GM12878 (cell line): ENCODE data around the gene PCSK9. TPM values are rescaled to one million over a fixed set of nuclear protein-coding genes. Genes with fewer than 3 reads are reported as not detected.

Source experiments
- ATAC-seq: fragments of 200-7000 bp; cut with Tn5 transposase; 3 replicates; pipeline ENCODE4 v1.9.1; 2020; ENCODE audit warnings: mild to moderate bottlenecking, moderate library complexity
- BruUV-seq: library from RNA; stranded (reverse); fragments of 400-500 nt; replicated peaks from 2 replicates; lab custom pipeline; 2021; lab: Mats Ljungman, UMichigan
- CTCF ChIA-PET: fragments of 300-600 bp; sonication (Branson Sonifier 250); formaldehyde crosslinking; extraction: SDS; loops from one replicate; lab custom pipeline; 2021; ENCODE audit warnings: inconsistent platforms; lab: Yijun Ruan, JAX
- POLR2A ChIA-PET: fragments of 350-600 bp; formaldehyde crosslinking; extraction: SDS; loops from one replicate; lab custom pipeline; 2021; ENCODE audit warnings: inconsistent platforms; lab: Charles Lee
- RAD21 ChIA-PET: fragments of 300-600 bp; sonication (Branson Sonifier 250); formaldehyde crosslinking; loops from one replicate; lab custom pipeline; 2023; ENCODE audit warnings: antibody characterized with exemption; ENCODE audit not compliant: unreplicated experiment; lab: Charles Lee
- SMC1A ChIA-PET: fragments of 300-600 bp; sonication (Branson Sonifier 250); formaldehyde crosslinking; loops from one replicate; lab custom pipeline; 2023; ENCODE audit not compliant: unreplicated experiment, uncharacterized antibody; lab: Charles Lee
- DNase-seq: peaks from one replicate; pipeline ENCODE4 v3.0.0-alpha.2; 2011; ENCODE audit warnings: low read depth, low spot score
- FAIRE-seq: peaks from 3 replicates; lab custom pipeline; 2011; peaks lifted over from hg19 to GRCh38; lab: Jason Lieb, UNC
- H2AFZ ChIP-seq: 2 replicates; pipeline ENCODE4 v1.6.0; 2011; ENCODE audit warnings: low read depth, low read length, control low read depth; ENCODE audit not compliant: control insufficient read depth
- H3K27ac ChIP-seq: 2 replicates; pipeline ENCODE4 v1.5.1; 2011; ENCODE audit warnings: control low read depth; ENCODE audit not compliant: control insufficient read depth, insufficient read depth
- H3K27me3 ChIP-seq, 2 experiments: replicated peaks in 1 of 2; 2 replicates each; pipeline versions ENCODE4 v1.6.0 to v1.6.1; 2011; ENCODE audit warnings: low read length in 1 of 2; ENCODE audit not compliant: control insufficient read depth in 2 of 2, insufficient read depth in 2 of 2
- H3K36me3 ChIP-seq, 2 experiments: 2 replicates each; pipeline ENCODE4 v1.5.1; 2011; ENCODE audit warnings: low read length in 1 of 2; ENCODE audit not compliant: control insufficient read depth in 2 of 2, insufficient read depth in 2 of 2
- H3K4me1 ChIP-seq: 2 replicates; pipeline ENCODE4 v1.6.1; 2011; ENCODE audit warnings: mild to moderate bottlenecking, low read length, moderate library complexity, mixed read lengths; ENCODE audit not compliant: control insufficient read depth, insufficient read depth
- H3K4me2 ChIP-seq: 2 replicates; pipeline ENCODE4 v1.6.0; 2011; ENCODE audit warnings: control low read depth; ENCODE audit not compliant: control insufficient read depth, insufficient read depth
- H3K4me3 ChIP-seq: fragments of 200-600 bp; sonication (generic); 2 replicates; pipeline ENCODE4 v1.5.1; 2016
- H3K79me2 ChIP-seq: 2 replicates; pipeline ENCODE4 v1.6.0; 2011; ENCODE audit warnings: low read length; ENCODE audit not compliant: control insufficient read depth, insufficient read depth
- H3K9ac ChIP-seq: 2 replicates; pipeline ENCODE4 v1.8.0; 2011; ENCODE audit warnings: low read length, control low read depth, mixed read lengths; ENCODE audit not compliant: control insufficient read depth, insufficient read depth
- H3K9me3 ChIP-seq: replicated peaks from 3 replicates; pipeline ENCODE4 v1.5.1; 2011; ENCODE audit warnings: mild to moderate bottlenecking, low read length; ENCODE audit not compliant: control insufficient read depth, insufficient read depth
- H4K20me1 ChIP-seq: 2 replicates; pipeline ENCODE4 v1.6.0; 2011; ENCODE audit not compliant: control insufficient read depth, insufficient read depth
- BACH1 ChIP-seq: fragments of 450-650 bp; IDR thresholded peaks from 2 replicates; pipeline ENCODE4 v1.6.1; 2017; ENCODE audit warnings: mild to moderate bottlenecking, borderline replicate concordance
- CBFB ChIP-seq: IDR thresholded peaks from 2 replicates; pipeline ENCODE4 v1.6.1; 2016; ENCODE audit warnings: antibody characterized with exemption, low read depth
- NR2C1 ChIP-seq: fragments of 450-650 bp; IDR thresholded peaks from 2 replicates; pipeline ENCODE4 v1.6.1; 2017; ENCODE audit warnings: antibody characterized with exemption, mild to moderate bottlenecking, moderate library complexity
- PKNOX1 ChIP-seq: fragments of 450-650 bp; IDR thresholded peaks from 2 replicates; pipeline ENCODE4 v1.6.1; 2016; ENCODE audit warnings: mild to moderate bottlenecking
- POLR2AphosphoS5 ChIP-seq: IDR thresholded peaks from 2 replicates; pipeline ENCODE4 v1.6.1; 2011; ENCODE audit warnings: mild to moderate bottlenecking, low read length, inconsistent platforms
- RB1 ChIP-seq: fragments of 450-650 bp; formaldehyde crosslinking; IDR thresholded peaks from 2 replicates; pipeline ENCODE4 v1.6.1; 2017; ENCODE audit warnings: mild to moderate bottlenecking, borderline replicate concordance
- RELA ChIP-seq: fragments of 450-650 bp; IDR thresholded peaks from 2 replicates; pipeline ENCODE4 v1.8.0; 2014; ENCODE audit warnings: borderline replicate concordance; ENCODE audit not compliant: partially characterized antibody
- SRF ChIP-seq, 2 experiments: IDR thresholded peaks; 2 replicates each; pipeline ENCODE4 v1.6.1; 2011; ENCODE audit warnings: low read depth in 2 of 2, low read length in 2 of 2, mild to moderate bottlenecking in 1 of 2, moderate library complexity in 1 of 2
- ZNF384 ChIP-seq: IDR thresholded peaks from 2 replicates; pipeline ENCODE4 v1.6.1; 2012; ENCODE audit warnings: low read depth, mild to moderate bottlenecking, low read length, improper control_type of control experiment, borderline replicate concordance
- WGBS: methylation state at CpG from one replicate; pipeline ENCODE4 v1.1.6; 2016; ENCODE audit warnings: low lambda C conversion rate; ENCODE audit not compliant: insufficient replicate concordance, insufficient coverage; ENCODE audit errors: missing lambda C conversion rate; 5-methylcytosine and 5-hydroxymethylcytosine counted together
- in situ Hi-C: fragments of 300-500 bp; cut with MboI; formaldehyde crosslinking; loops from 9 replicates; pipeline ENCODE4 v1.14.3; 2018; ENCODE audit warnings: mixed read lengths
- intact Hi-C: fragments of 100-400 bp; cut with micrococcal nuclease; formaldehyde crosslinking; loops from one replicate; pipeline ENCODE4 v1.14.2; 2022; ENCODE audit not compliant: unreplicated experiment
- polyA plus RNA-seq, 11 experiments: library from polyadenylated mRNA; depleted of rRNA in 4 of 11; unstranded in 6 of 11; stranded (reverse) in 5 of 11; fragments of >200 nt; fragmentation: Nextera tagmentation in 4 of 11; fragmentation: Illumina TruSeq in 1 of 11; extraction: Ambion mirVana in 4 of 11; extraction: Trizol in 1 of 11; gene quantifications; 1 replicate in 1 of 11; 2 replicates in 10 of 11; pipeline versions ENCODE4 v1.2.1 to v1.2.3, GENCODE V29; 2011 to 2016; ENCODE audit warnings: inconsistent platforms in 2 of 11, missing spikeins in 2 of 11, low read depth in 1 of 11
- total RNA-seq, 4 experiments: library from RNA; depleted of rRNA in 3 of 4; stranded (reverse); fragments of >200 nt in 3 of 4; fragmentation: Illumina TruSeq in 1 of 4; extraction: Trizol in 1 of 4; gene quantifications; 2 replicates each; pipeline versions ENCODE4 v1.2.1 to v1.2.3, GENCODE V29; 2013 to 2021
- TF ChIP-seq, protein P1 (sequence below): IDR thresholded peaks from 2 replicates; pipeline ENCODE4 v1.6.1; 2012; ENCODE audit warnings: mild to moderate bottlenecking, low read depth, low read length

Gene PCSK9
- total and polyA plus RNA-seq, 10 of the 15 experiments (the other 5 are each of a cell fraction or from before 2014, with no cell fraction given) = 0.03 to 0.15 TPM; not detected in 8

DNA sequence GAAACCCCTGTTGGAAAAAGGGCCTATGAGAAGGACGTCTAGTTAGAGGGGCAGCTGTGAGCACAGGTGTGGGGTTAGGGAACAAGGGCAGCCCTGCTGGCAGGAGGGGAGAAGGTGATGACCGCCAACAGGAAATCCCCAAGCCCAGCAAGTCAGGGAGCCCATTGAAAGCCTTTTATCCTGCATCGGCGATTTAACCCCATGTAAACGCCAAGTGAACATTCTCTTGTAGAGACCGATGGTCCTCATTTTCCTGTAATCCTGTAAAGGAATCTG, 41.7 kb upstream of the PCSK9 start:
- intact Hi-C loops (no loop called here), in situ Hi-C loops (loop anchor here (5.0 kb wide), 1 partner anchor 45 kb away; no protein-coding TSS in a partner anchor)
- H3K4me3 ChIP-seq = no peak overlapping the region
- H3K9me3 ChIP-seq = no peaks in the 10 kb centered on the region
- peaks cover 3% of the 10 kb centered on the region; the same call in 1 of the 2 replicates for H3K4me1 ChIP-seq
- 49% methylated on average over 6 of the region's 6 CpGs for WGBS
- no peak for DNase-seq
- H4K20me1 ChIP-seq = no peaks in the 10 kb centered on the region; the same call in 1 of the 2 replicates
- TF ChIP-seq ZNF384 (no peak), RB1 (no peak), POLR2AphosphoS5 (no peak), RELA (no peak), BACH1 (no peak), SRF (IDR thresholded peaks at IDR 0.05; ENCODE audit: low read depth in 2 of 2, low read length in 2 of 2) (no peak), PKNOX1 (no peak), NR2C1 (no peak), CBFB (no peak)
- TF ChIP-seq, protein P1, sequence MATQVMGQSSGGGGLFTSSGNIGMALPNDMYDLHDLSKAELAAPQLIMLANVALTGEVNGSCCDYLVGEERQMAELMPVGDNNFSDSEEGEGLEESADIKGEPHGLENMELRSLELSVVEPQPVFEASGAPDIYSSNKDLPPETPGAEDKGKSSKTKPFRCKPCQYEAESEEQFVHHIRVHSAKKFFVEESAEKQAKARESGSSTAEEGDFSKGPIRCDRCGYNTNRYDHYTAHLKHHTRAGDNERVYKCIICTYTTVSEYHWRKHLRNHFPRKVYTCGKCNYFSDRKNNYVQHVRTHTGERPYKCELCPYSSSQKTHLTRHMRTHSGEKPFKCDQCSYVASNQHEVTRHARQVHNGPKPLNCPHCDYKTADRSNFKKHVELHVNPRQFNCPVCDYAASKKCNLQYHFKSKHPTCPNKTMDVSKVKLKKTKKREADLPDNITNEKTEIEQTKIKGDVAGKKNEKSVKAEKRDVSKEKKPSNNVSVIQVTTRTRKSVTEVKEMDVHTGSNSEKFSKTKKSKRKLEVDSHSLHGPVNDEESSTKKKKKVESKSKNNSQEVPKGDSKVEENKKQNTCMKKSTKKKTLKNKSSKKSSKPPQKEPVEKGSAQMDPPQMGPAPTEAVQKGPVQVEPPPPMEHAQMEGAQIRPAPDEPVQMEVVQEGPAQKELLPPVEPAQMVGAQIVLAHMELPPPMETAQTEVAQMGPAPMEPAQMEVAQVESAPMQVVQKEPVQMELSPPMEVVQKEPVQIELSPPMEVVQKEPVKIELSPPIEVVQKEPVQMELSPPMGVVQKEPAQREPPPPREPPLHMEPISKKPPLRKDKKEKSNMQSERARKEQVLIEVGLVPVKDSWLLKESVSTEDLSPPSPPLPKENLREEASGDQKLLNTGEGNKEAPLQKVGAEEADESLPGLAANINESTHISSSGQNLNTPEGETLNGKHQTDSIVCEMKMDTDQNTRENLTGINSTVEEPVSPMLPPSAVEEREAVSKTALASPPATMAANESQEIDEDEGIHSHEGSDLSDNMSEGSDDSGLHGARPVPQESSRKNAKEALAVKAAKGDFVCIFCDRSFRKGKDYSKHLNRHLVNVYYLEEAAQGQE = no peak
- BruUV-seq = no TSS peak
- SMC1A ChIA-PET = interaction anchor here (1.7 to 6.7 kb wide), 2 partner anchors 26 to 50 kb away, joined by 3 to 147 read pairs; no protein-coding TSS in a partner anchor
- no peak overlapping the region for H3K9ac ChIP-seq
- no peak overlapping the region for H3K4me2 ChIP-seq
- no peak overlapping the region for H2AFZ ChIP-seq
- no peak for FAIRE-seq
- no peak for ATAC-seq
- CTCF ChIA-PET = interaction anchor here (0.7 to 19.5 kb wide), 9 partner anchors 19 to 994 kb away, joined by 3 to 436 read pairs (median 5); no protein-coding TSS in a partner anchor
- no peaks in the 10 kb centered on the region for H3K79me2 ChIP-seq
- no peak overlapping the region for H3K27ac ChIP-seq
- RAD21 ChIA-PET = interaction anchor here (5.0 kb wide), 1 partner anchor 50 kb away, joined by 156 read pairs; no protein-coding TSS in a partner anchor
- no peaks in the 10 kb centered on the region for H3K36me3 ChIP-seq
- POLR2A ChIA-PET = interaction anchor here (0.6 kb wide), 1 partner anchor 954 kb away, joined by 3 read pairs; no protein-coding TSS in a partner anchor
- H3K27me3 ChIP-seq = peaks cover 2 to 5% of the 10 kb centered on the region in 2 experiments
